ENCODE results near the gene ZNF837.
A peak's percentile ranks its signal among the peaks of the same experiment; 100 is the strongest.
"Not testable (repeated sequence)": the region's sequence is repeated elsewhere in the genome, so short reads cannot be mapped to it uniquely, and the experiment has no call there.

ZNF837 gene

DNA sequence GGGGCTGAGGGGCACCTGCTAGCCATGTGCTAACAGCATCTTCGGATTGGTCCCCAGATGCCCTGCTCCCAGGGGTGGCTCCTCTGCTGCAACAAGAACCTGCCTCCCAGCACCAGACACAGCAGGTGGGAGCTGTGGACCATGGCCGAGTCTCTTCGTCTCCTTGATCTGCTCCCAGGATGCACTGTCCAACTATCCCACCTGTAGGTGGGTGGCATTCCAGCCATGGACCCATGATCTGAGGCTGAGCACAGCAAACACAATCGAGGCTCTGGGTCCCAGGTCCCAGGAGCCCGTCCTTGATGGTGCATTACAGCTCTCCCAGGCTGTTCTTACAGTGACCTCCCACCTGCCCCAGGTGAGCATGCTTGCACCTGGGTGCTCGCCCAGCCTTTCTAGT, 1.6 kb downstream of the ZNF837 start:
- H3K27me3 ChIP-seq (ENCODE audit: control insufficient read depth, low read length): no peaks in the 10 kb centered on the region
- peak overlapping the region; percentile 82 for H3K4me2 ChIP-seq (ENCODE audit: low read length)
- TF ChIP-seq, protein P1, sequence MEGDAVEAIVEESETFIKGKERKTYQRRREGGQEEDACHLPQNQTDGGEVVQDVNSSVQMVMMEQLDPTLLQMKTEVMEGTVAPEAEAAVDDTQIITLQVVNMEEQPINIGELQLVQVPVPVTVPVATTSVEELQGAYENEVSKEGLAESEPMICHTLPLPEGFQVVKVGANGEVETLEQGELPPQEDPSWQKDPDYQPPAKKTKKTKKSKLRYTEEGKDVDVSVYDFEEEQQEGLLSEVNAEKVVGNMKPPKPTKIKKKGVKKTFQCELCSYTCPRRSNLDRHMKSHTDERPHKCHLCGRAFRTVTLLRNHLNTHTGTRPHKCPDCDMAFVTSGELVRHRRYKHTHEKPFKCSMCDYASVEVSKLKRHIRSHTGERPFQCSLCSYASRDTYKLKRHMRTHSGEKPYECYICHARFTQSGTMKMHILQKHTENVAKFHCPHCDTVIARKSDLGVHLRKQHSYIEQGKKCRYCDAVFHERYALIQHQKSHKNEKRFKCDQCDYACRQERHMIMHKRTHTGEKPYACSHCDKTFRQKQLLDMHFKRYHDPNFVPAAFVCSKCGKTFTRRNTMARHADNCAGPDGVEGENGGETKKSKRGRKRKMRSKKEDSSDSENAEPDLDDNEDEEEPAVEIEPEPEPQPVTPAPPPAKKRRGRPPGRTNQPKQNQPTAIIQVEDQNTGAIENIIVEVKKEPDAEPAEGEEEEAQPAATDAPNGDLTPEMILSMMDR (IDR thresholded peaks at IDR 0.05; ENCODE audit: low read depth, low read length, poor library complexity, severe bottlenecking): no peak
- TF ChIP-seq EZH2phosphoT487 (IDR thresholded peaks at IDR 0.05; ENCODE audit: borderline replicate concordance, low read length): no peak
- H3K9me3 ChIP-seq (ENCODE audit: control insufficient read depth, insufficient read depth, low read length): no peaks in the 10 kb centered on the region
- H3K79me2 ChIP-seq (ENCODE audit: control insufficient read depth, low read length): peaks cover 26% of the 10 kb centered on the region
- no peaks in the 10 kb centered on the region for H3K9me2 ChIP-seq (replicated peaks; ENCODE audit: control insufficient read depth, low read length)
- H3K4me1 ChIP-seq (ENCODE audit: control insufficient read depth, low read length): peaks cover 27% of the 10 kb centered on the region
- H4K20me1 ChIP-seq (ENCODE audit: control insufficient read depth, insufficient read depth, low read depth, low read length): no peaks in the 10 kb centered on the region
- no peak overlapping the region for H3K27ac ChIP-seq (ENCODE audit: low read depth, low read length)
- H3K36me3 ChIP-seq (ENCODE audit: control insufficient read depth, low read length): no peaks in the 10 kb centered on the region
- H3F3A ChIP-seq (ENCODE audit: control insufficient read depth, insufficient read depth): no peaks in the 10 kb centered on the region
- peak overlapping the region; percentile 75 for H3K4me3 ChIP-seq (ENCODE audit: low read length)

DNA sequence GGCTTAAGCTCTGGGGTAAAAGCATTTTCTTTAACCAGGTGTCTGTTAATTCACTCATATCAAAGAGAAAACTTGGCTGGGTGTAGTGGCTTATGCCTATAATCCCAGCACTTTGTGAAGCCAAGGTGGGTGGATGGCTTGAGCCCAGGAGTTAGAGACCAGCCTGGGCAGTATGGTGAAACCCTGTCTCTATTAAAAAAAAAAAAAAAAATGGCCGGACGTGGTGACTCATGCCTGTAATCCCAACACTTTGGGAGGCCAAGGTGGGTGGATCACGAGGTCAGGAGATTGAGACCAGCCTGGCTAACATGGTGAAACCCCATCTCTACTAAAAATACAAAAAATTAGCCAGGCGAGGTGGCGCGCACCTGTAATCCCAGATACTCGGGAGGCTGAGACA, 4.1 kb downstream of the ZNF837 start:
- H3K4me3 ChIP-seq (ENCODE audit: low read length); H3K27ac ChIP-seq (ENCODE audit: low read depth, low read length); H3K9me2 ChIP-seq (replicated peaks; ENCODE audit: control insufficient read depth, low read length); H3K4me2 ChIP-seq (ENCODE audit: low read length); H3K27me3 ChIP-seq (ENCODE audit: control insufficient read depth, low read length); H3K36me3 ChIP-seq (ENCODE audit: control insufficient read depth, low read length); H3K9me3 ChIP-seq (ENCODE audit: control insufficient read depth, insufficient read depth, low read length); H3F3A ChIP-seq (ENCODE audit: control insufficient read depth, insufficient read depth); H4K20me1 ChIP-seq (ENCODE audit: control insufficient read depth, insufficient read depth, low read depth, low read length): not testable (repeated sequence)
- peaks cover 15% of the 10 kb centered on the region for H3K4me1 ChIP-seq (ENCODE audit: control insufficient read depth, low read length)
- H3K79me2 ChIP-seq (ENCODE audit: control insufficient read depth, low read length): peaks cover 18% of the 10 kb centered on the region

DNA sequence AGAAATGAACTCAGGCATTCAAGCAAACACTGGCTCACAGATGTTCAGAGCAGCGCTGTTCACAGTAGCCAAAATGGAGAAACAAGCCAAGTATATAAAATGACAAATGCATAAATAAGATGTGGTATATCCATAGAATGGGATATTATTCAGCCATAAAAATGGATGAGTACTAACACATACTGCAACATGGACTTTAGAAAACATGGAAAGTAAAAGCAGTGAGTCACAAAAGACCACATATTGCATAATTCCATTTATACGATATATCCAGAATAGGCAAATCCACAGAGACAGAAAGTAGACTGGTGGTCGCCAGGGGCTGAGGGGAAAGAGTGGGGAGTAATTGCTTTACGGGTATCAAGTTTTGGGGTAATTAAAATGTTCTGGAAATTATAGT, 6.6 kb downstream of the ZNF837 start:
- TF ChIP-seq, protein P1 (IDR thresholded peaks at IDR 0.05; ENCODE audit: low read depth, low read length, poor library complexity, severe bottlenecking): no peak
- no peak for TF ChIP-seq EZH2phosphoT487 (IDR thresholded peaks at IDR 0.05; ENCODE audit: borderline replicate concordance, low read length)
- H3K4me3 ChIP-seq (ENCODE audit: low read length): no peak overlapping the region
- no peak overlapping the region for H3K27ac ChIP-seq (ENCODE audit: low read depth, low read length)
- H3K4me2 ChIP-seq (ENCODE audit: low read length): no peak overlapping the region
- no peaks in the 10 kb centered on the region for H3K9me2 ChIP-seq (replicated peaks; ENCODE audit: control insufficient read depth, low read length)
- no peaks in the 10 kb centered on the region for H3K9me3 ChIP-seq (ENCODE audit: control insufficient read depth, insufficient read depth, low read length)
- H3K4me1 ChIP-seq (ENCODE audit: control insufficient read depth, low read length): peaks cover 4% of the 10 kb centered on the region
- H3K36me3 ChIP-seq (ENCODE audit: control insufficient read depth, low read length): no peaks in the 10 kb centered on the region
- no peaks in the 10 kb centered on the region for H4K20me1 ChIP-seq (ENCODE audit: control insufficient read depth, insufficient read depth, low read depth, low read length)
- H3F3A ChIP-seq (ENCODE audit: control insufficient read depth, insufficient read depth): 0 out of 2 replicates have a peak, but pooled peaks cover 2% of the 10 kb centered on the region
- peaks cover 2% of the 10 kb centered on the region for H3K79me2 ChIP-seq (ENCODE audit: control insufficient read depth, low read length)
- H3K27me3 ChIP-seq (ENCODE audit: control insufficient read depth, low read length): no peaks in the 10 kb centered on the region

DNA sequence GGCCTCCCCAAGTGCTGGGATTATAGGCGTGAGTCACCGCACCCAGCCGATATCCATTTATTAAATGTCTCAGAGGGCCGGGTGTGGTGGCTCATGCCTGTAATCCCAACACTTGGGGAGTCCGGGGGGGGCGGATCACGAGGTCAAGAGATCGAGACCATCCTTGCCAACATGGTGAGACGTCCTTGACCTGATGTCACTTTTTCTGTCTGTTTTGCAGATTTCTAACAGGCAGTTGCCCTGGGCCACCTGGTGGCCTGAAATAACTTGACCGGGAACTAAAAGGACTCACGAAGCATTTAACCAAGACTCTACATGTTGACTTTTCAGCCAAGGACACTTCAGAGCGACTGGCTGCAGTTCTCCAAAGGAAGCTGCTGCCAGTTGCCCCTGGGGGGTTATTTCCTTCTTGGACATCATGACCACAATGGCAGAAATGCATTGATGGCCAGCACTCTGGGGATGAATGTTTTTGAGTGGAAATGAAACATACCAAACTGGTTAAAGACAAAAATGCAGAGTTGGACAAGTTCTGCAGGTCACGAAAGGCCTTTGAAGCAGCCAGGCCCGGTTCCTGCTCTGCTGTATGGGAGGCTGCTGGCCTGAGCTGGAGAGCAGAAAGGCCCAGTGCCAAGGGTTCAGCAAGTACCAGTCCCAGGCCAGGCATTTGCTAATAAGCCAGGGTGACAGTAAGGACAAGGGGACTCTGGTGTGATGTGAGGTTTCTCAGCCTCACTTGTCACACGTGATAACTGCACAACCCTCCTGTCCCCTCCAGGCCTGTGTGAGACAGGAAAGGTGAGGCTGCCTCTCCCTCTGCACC, 8.3 kb downstream of the ZNF837 start:
- Histone ChIP-seq H3F3A (ENCODE audit: control insufficient read depth, insufficient read depth) (0 out of 2 replicates have a peak, but pooled peaks cover 2% of the 10 kb centered on the region), H3K9me3 (ENCODE audit: control insufficient read depth, insufficient read depth, low read length) (no peaks in the 10 kb centered on the region), H3K4me2 (ENCODE audit: low read length) (no peak overlapping the region), H3K27ac (ENCODE audit: low read depth, low read length) (no peak overlapping the region), H3K27me3 (ENCODE audit: control insufficient read depth, low read length) (no peaks in the 10 kb centered on the region), H3K79me2 (ENCODE audit: control insufficient read depth, low read length) (no peaks in the 10 kb centered on the region), H3K9me2 (replicated peaks; ENCODE audit: control insufficient read depth, low read length) (no peaks in the 10 kb centered on the region), H3K4me1 (ENCODE audit: control insufficient read depth, low read length) (no peaks in the 10 kb centered on the region), H4K20me1 (ENCODE audit: control insufficient read depth, insufficient read depth, low read depth, low read length) (no peaks in the 10 kb centered on the region), H3K4me3 (ENCODE audit: low read length) (no peak overlapping the region), H3K36me3 (ENCODE audit: control insufficient read depth, low read length) (no peaks in the 10 kb centered on the region)
- no peak for TF ChIP-seq EZH2phosphoT487 (IDR thresholded peaks at IDR 0.05; ENCODE audit: borderline replicate concordance, low read length)
- TF ChIP-seq, protein P1 (IDR thresholded peaks at IDR 0.05; ENCODE audit: low read depth, low read length, poor library complexity, severe bottlenecking): no peak
